Measurements from ENCODE around the gene SH2D1A. TPM values are rescaled to one million over a fixed set of nuclear protein-coding genes. Genes with fewer than 3 reads are reported as not detected.

SH2D1A gene
- total and polyA plus RNA-seq, 2 of the 4 experiments (the other 2 are of a cell fraction): not detected

GRCh38 chrX:124386401-124386800 lies 40.0 kb downstream of the SH2D1A start:
- Histone ChIP-seq H3K27ac (ENCODE audit: insufficient read depth, low read length) (no peak overlapping the region), H4K8ac (ENCODE audit: low read depth in 2 of 2, low read length in 2 of 2) (no peak overlapping the region), H2BK5ac (ENCODE audit: low read depth, low read length, poor library complexity, severe bottlenecking) (no peak overlapping the region), H2AK9ac (replicated peaks; ENCODE audit: low read depth, low read length, poor library complexity) (no peak overlapping the region), H3K56ac (ENCODE audit: extremely low read depth, insufficient read depth, low read length) (no peak overlapping the region), H3K9me1 (ENCODE audit: insufficient read depth, low read length) (no peaks in the 10 kb centered on the region), H4K5ac (ENCODE audit: low read depth, low read length) (no peak overlapping the region), H3K79me1 (ENCODE audit: low read depth in 1 of 2, low read length in 2 of 2) (no peaks in the 10 kb centered on the region), H3K14ac (replicated peaks; ENCODE audit: low read depth, low read length) (no peak overlapping the region), H3K9ac (ENCODE audit: low read depth, low read length) (no peak overlapping the region), H3K27me3 (ENCODE audit: control insufficient read depth, insufficient read depth, low read length) (no peaks in the 10 kb centered on the region), H2AFZ (replicated peaks; ENCODE audit: low read length, poor library complexity) (no peak overlapping the region), H3K9me3 (ENCODE audit: control insufficient read depth, insufficient read depth, low read length) (no peaks in the 10 kb centered on the region), H2AK5ac (ENCODE audit: low read depth, low read length) (no peak overlapping the region), H2BK20ac (ENCODE audit: low read depth, low read length) (no peak overlapping the region), H3K4me1 (ENCODE audit: control insufficient read depth, insufficient read depth, low read length) (no peaks in the 10 kb centered on the region), H3K4ac (ENCODE audit: low read depth, low read length) (no peak overlapping the region), H3K18ac (ENCODE audit: low read depth, low read length) (no peak overlapping the region), H2BK120ac (ENCODE audit: low read depth, low read length) (no peak overlapping the region), H3K36me3 (ENCODE audit: control insufficient read depth, insufficient read depth, low read length) (no peaks in the 10 kb centered on the region), H4K20me1 (ENCODE audit: insufficient read depth, low read length) (no peaks in the 10 kb centered on the region), H3K23ac (ENCODE audit: low read depth, low read length) (no peak overlapping the region), H4K91ac (ENCODE audit: insufficient read depth, low read depth, low read length) (no peak overlapping the region), H3K4me3 (ENCODE audit: insufficient read depth, low read depth, low read length) (no peak overlapping the region), H2BK15ac (ENCODE audit: low read depth, low read length) (no peak overlapping the region), H3K4me2 (ENCODE audit: low read depth, low read length) (no peak overlapping the region)
- ChIA-PET CTCF (no interaction called here), POLR2A (ENCODE audit: unreplicated experiment) (no interaction called here)
- ATAC-seq (ENCODE audit: low read depth) (no peak), DNase-seq (no peak)
- in situ Hi-C loops (cut with MboI; ENCODE audit: low sequenced_read_pairs): no loop called here
- 27% methylated on average over 5 of the region's 6 CpGs; no CpG with 5 or more reads in 1 of the 2 experiments for WGBS, 2 experiments (ENCODE audit: extremely low coverage in 2 of 2, insufficient read length in 1 of 2)
- no peak for TF ChIP-seq SMC3 (IDR thresholded peaks at IDR 0.05; ENCODE audit: low read depth, low read length)
- no peak for TF ChIP-seq NFE2L2 (IDR thresholded peaks at IDR 0.05; ENCODE audit: low read depth, low read length)
- no peak for TF ChIP-seq ELK1 (IDR thresholded peaks at IDR 0.05; ENCODE audit: borderline replicate concordance, low read depth, low read length)
- TF ChIP-seq CHD1 (IDR thresholded peaks at IDR 0.05; ENCODE audit: low read depth, low read length): no peak
- no peak for TF ChIP-seq USF2 (IDR thresholded peaks at IDR 0.05; ENCODE audit: low read depth, low read length)
- TF ChIP-seq BHLHE40 (IDR thresholded peaks at IDR 0.05; ENCODE audit: low read depth, low read length): no peak
- TF ChIP-seq FOS (IDR thresholded peaks at IDR 0.05; ENCODE audit: low read depth, low read length): no peak
- no peak for TF ChIP-seq CTCF (conservative IDR thresholded peaks at IDR 0.05; ENCODE audit: low read depth, low read length)
- TF ChIP-seq MAZ (IDR thresholded peaks at IDR 0.05; ENCODE audit: borderline replicate concordance, low read depth, low read length): no peak
- no peak for TF ChIP-seq CEBPB (IDR thresholded peaks at IDR 0.05; ENCODE audit: low read depth, low read length)
- no peak for TF ChIP-seq RAD21 (IDR thresholded peaks at IDR 0.05; ENCODE audit: low read length)
- TF ChIP-seq POLR2A (IDR thresholded peaks at IDR 0.05; ENCODE audit: low read depth, low read length): no peak
- no peak for TF ChIP-seq MAFK (IDR thresholded peaks at IDR 0.05; ENCODE audit: low read depth, low read length)
- TF ChIP-seq MXI1 (IDR thresholded peaks at IDR 0.05; ENCODE audit: borderline replicate concordance, low read depth, low read length): no peak
- no peak for TF ChIP-seq RCOR1 (IDR thresholded peaks at IDR 0.05; ENCODE audit: insufficient replicate concordance, low read length)
- no peak for TF ChIP-seq RFX5 (IDR thresholded peaks at IDR 0.05; ENCODE audit: low read depth, low read length)
- no TSS peak for BruUV-seq (replicated peaks)
- dilution Hi-C loops (cut with HindIII; ENCODE audit: low sequenced_read_pairs, unreplicated experiment): no loop called here
- intact Hi-C loops (cut with micrococcal nuclease): no loop called here
